ENCODE data around the gene IQGAP3. TPM values are rescaled to one million over a fixed set of nuclear protein-coding genes. Genes with fewer than 3 reads are reported as not detected.

Gene IQGAP3
- total and polyA plus RNA-seq, 2 donors (not counting 1 experiment from before 2014, with no cell fraction given): 0.07 to 0.12 TPM

- DNase-seq (no peak), ATAC-seq (ENCODE audit: low read depth) (no peak)
- Histone ChIP-seq H3K4me2 (replicated peaks; ENCODE audit: low read depth, low read length, poor library complexity, severe bottlenecking) (peak overlapping the region; percentile 94), H3K9me3 (ENCODE audit: control extremely low read depth in 1 of 3, control insufficient read depth in 2 of 3, insufficient read depth in 1 of 3, low read length in 2 of 3) (peaks cover 0 to 5% (median 0%) of the 10 kb centered on the region in 3 donors), H3K27ac (ENCODE audit: low read length in 2 of 2) (peak overlapping the region; percentile 57 to 94), H3K4me1 (ENCODE audit: control insufficient read depth in 2 of 2, insufficient read depth in 2 of 2, low read length in 2 of 2) (peaks cover 78 to 83% of the 10 kb centered on the region in 2 donors), H3K9ac (ENCODE audit: low read length) (peak overlapping the region; percentile 99), H3K36me3 (replicated peaks in 1 of 2; ENCODE audit: control extremely low read depth in 1 of 2, control insufficient read depth in 1 of 2, extremely low read depth in 1 of 2, insufficient read depth in 2 of 2, low read length in 1 of 2) (peaks cover 0 to 9% of the 10 kb centered on the region in 2 experiments), H3K4me3 (ENCODE audit: control extremely low read depth in 1 of 5, extremely low read depth in 1 of 5, insufficient read depth in 1 of 5, low read depth in 2 of 5, low read length in 4 of 5) (peak overlapping the region; percentile 48 to 99 (median 91)), H3K27me3 (replicated peaks in 1 of 4; ENCODE audit: control extremely low read depth in 1 of 4, control insufficient read depth in 3 of 4, insufficient read depth in 4 of 4, low read length in 3 of 4) (no peaks in the 10 kb centered on the region), H3K79me2 (ENCODE audit: control insufficient read depth, insufficient read depth, low read length) (peaks cover 83% of the 10 kb centered on the region), H4K20me1 (ENCODE audit: control insufficient read depth, insufficient read depth, low read length, poor library complexity, severe bottlenecking) (peaks cover 59% of the 10 kb centered on the region), H2AFZ (ENCODE audit: insufficient read depth, low read depth, low read length, poor library complexity, severe bottlenecking) (no peak overlapping the region)
- intact Hi-C loops (cut with micrococcal nuclease): no loop called here
- TF ChIP-seq EZH2 (IDR thresholded peaks at IDR 0.05; ENCODE audit: borderline replicate concordance, insufficient read depth, low read depth, low read length, poor library complexity, severe bottlenecking): no peak
- TF ChIP-seq, protein P1, sequence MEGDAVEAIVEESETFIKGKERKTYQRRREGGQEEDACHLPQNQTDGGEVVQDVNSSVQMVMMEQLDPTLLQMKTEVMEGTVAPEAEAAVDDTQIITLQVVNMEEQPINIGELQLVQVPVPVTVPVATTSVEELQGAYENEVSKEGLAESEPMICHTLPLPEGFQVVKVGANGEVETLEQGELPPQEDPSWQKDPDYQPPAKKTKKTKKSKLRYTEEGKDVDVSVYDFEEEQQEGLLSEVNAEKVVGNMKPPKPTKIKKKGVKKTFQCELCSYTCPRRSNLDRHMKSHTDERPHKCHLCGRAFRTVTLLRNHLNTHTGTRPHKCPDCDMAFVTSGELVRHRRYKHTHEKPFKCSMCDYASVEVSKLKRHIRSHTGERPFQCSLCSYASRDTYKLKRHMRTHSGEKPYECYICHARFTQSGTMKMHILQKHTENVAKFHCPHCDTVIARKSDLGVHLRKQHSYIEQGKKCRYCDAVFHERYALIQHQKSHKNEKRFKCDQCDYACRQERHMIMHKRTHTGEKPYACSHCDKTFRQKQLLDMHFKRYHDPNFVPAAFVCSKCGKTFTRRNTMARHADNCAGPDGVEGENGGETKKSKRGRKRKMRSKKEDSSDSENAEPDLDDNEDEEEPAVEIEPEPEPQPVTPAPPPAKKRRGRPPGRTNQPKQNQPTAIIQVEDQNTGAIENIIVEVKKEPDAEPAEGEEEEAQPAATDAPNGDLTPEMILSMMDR (IDR thresholded peaks at IDR 0.05): no peak
- Mint-ChIP-seq H3K4me1 (peaks cover 78% of the 10 kb centered on the region), H3K9me3 (ENCODE audit: insufficient read depth) (no peaks in the 10 kb centered on the region), H3K27me3 (no peaks in the 10 kb centered on the region), H3K27ac (peak overlapping the region; percentile 84), H3K4me3 (peak overlapping the region; percentile 93)
- CTCF ChIA-PET: interaction anchor here (0.8 to 11.7 kb wide), 5 partner anchors 10 to 33 kb away, joined by 3 to 383 read pairs (median 5); no protein-coding TSS in a partner anchor
- 2% methylated on average over 7 of the region's 14 CpGs for WGBS (ENCODE audit: insufficient coverage)
- POLR2A ChIA-PET: interaction anchor here (1.5 to 8.3 kb wide), 3 partner anchors 11 to 102 kb away, joined by 3 to 193 read pairs (median 46); partner anchors contain the start of gene GPATCH4
Observed at GRCh38 chr1:156499194-156499841, 73.0 kb downstream of the IQGAP3 start.
